GM23338 (cell line): Measurements from ENCODE around the gene TMEM213. TPM values are rescaled to one million over a fixed set of nuclear protein-coding genes. Genes with fewer than 3 reads are reported as not detected.

ENCODE experiments used
- ATAC-seq: fragments of 200-7000 bp; cut with Tn5 transposase; 3 replicates; pipeline ENCODE4 v1.9.1; 2020
- DNase-seq: peaks from one replicate; pipeline ENCODE4 v3.0.0-alpha.2; 2015; ENCODE audit warnings: low spot score
- H2AFZ ChIP-seq: fragments of 200-600 bp; sonication (generic); 2 replicates; pipeline ENCODE4 v1.8.0; 2016; ENCODE audit warnings: antibody characterized with exemption, mild to moderate bottlenecking, moderate library complexity
- H3F3A ChIP-seq: fragments of 200-600 bp; sonication (generic); replicated peaks from 2 replicates; pipeline ENCODE4 v1.8.0; 2017; ENCODE audit warnings: antibody characterized with exemption, mixed run types, low read depth
- H3K27ac ChIP-seq: fragments of 200-600 bp; sonication (generic); 2 replicates; pipeline ENCODE4 v1.6.1; 2016; ENCODE audit warnings: low read depth
- H3K27me3 ChIP-seq: fragments of 200-600 bp; sonication (generic); 2 replicates; pipeline ENCODE4 v1.8.0; 2016; ENCODE audit warnings: mild to moderate bottlenecking, mixed run types, moderate library complexity; ENCODE audit not compliant: insufficient read depth
- H3K36me3 ChIP-seq: fragments of 200-600 bp; sonication (generic); 2 replicates; pipeline ENCODE4 v1.8.0; 2016; ENCODE audit warnings: mild to moderate bottlenecking; ENCODE audit not compliant: insufficient read depth
- H3K4me1 ChIP-seq: fragments of 200-600 bp; sonication (generic); 2 replicates; pipeline ENCODE4 v1.8.0; 2016; ENCODE audit warnings: mild to moderate bottlenecking, moderate library complexity; ENCODE audit not compliant: insufficient read depth
- H3K4me2 ChIP-seq: fragments of 200-600 bp; sonication (generic); 2 replicates; pipeline ENCODE4 v1.7.1; 2017; ENCODE audit warnings: mixed run types
- H3K4me3 ChIP-seq: fragments of 200-600 bp; sonication (generic); 2 replicates; pipeline ENCODE4 v1.6.1; 2016; ENCODE audit warnings: mixed run types
- H3K79me2 ChIP-seq: fragments of 200-600 bp; sonication (generic); replicated peaks from 2 replicates; pipeline ENCODE4 v1.8.0; 2017; ENCODE audit warnings: mild to moderate bottlenecking; ENCODE audit not compliant: insufficient read depth
- H3K9me2 ChIP-seq: fragments of 200-600 bp; sonication (generic); 2 replicates; pipeline ENCODE4 v1.8.0; 2017; ENCODE audit not compliant: insufficient read depth
- H4K20me1 ChIP-seq: fragments of 200-600 bp; sonication (generic); replicated peaks from 2 replicates; pipeline ENCODE4 v1.8.0; 2017; ENCODE audit warnings: mild to moderate bottlenecking; ENCODE audit not compliant: insufficient read depth
- H3K27ac Mint-ChIP-seq: 2 replicates; pipeline ENCODE4 v1.8.0; 2020; ENCODE audit warnings: inconsistent platforms, mild to moderate bottlenecking, moderate library complexity, mixed read lengths
- H3K27me3 Mint-ChIP-seq: 3 replicates; pipeline ENCODE4 v1.8.0; 2022; ENCODE audit warnings: low read depth, mild to moderate bottlenecking, moderate library complexity, mixed read lengths, inconsistent platforms; ENCODE audit not compliant: insufficient read depth, poor library complexity
- H3K36me3 Mint-ChIP-seq: 3 replicates; pipeline ENCODE4 v1.8.0; 2021; ENCODE audit warnings: low read depth, mild to moderate bottlenecking, inconsistent platforms, moderate library complexity, mixed read lengths
- H3K4me1 Mint-ChIP-seq: 3 replicates; pipeline ENCODE4 v1.8.0; 2020; ENCODE audit warnings: mild to moderate bottlenecking, inconsistent platforms, mixed read lengths
- H3K4me3 Mint-ChIP-seq: 3 replicates; pipeline ENCODE4 v1.8.0; 2021; ENCODE audit warnings: moderate library complexity, mild to moderate bottlenecking, inconsistent platforms, mixed read lengths
- H3K9me3 Mint-ChIP-seq: 3 replicates; pipeline ENCODE4 v1.8.0; 2020; ENCODE audit warnings: moderate library complexity, mild to moderate bottlenecking, inconsistent platforms, mixed read lengths
- ZNF114 ChIP-seq: fragments of 250-450 bp; sonication (Bioruptor Pico); IDR thresholded peaks from 2 replicates; pipeline ENCODE4 v1.5.0; 2020; ENCODE audit warnings: mild to moderate bottlenecking, moderate library complexity
- polyA plus RNA-seq: library from polyadenylated mRNA; unstranded; fragments of >200 nt; fragmentation: Nextera tagmentation; extraction: Ambion mirVana; gene quantifications from 2 replicates; pipeline ENCODE4 v1.2.1, GENCODE V29; 2016
- total RNA-seq: library from RNA; depleted of rRNA; stranded (reverse); fragments of >200 nt; shearing (Covaris generic); gene quantifications from 2 replicates; pipeline ENCODE4 v1.2.3, GENCODE V29; 2014
- TF ChIP-seq, protein P1 (sequence below): IDR thresholded peaks from one replicate; pipeline ENCODE4 v1.6.1; 2018; ENCODE audit warnings: antibody characterized with exemption; ENCODE audit not compliant: unreplicated experiment
- TF ChIP-seq, protein P2 (sequence below): fragments of 250-450 bp; sonication (Bioruptor Pico); IDR thresholded peaks from 2 replicates; pipeline ENCODE4 v1.5.0; 2020; ENCODE audit warnings: mild to moderate bottlenecking, moderate library complexity
- TF ChIP-seq, protein P3 (sequence below), 2 experiments: fragments of 200-600 bp in 1 of 2; sonication (generic) in 1 of 2; conservative IDR thresholded peaks; 2 replicates each; pipeline versions ENCODE4 v1.5.1 to v1.6.1; 2016 to 2017; ENCODE audit warnings: antibody characterized with exemption in 2 of 2, low read depth in 2 of 2, mild to moderate bottlenecking in 2 of 2, moderate library complexity in 1 of 2

Gene TMEM213
- total and polyA plus RNA-seq, 2 experiments from 2014 or later: 0.89 TPM; not detected in 1

- H3K36me3 Mint-ChIP-seq: peaks cover 35% of the 10 kb centered on the region
- peaks cover 2% of the 10 kb centered on the region for H3K27me3 Mint-ChIP-seq
- Histone ChIP-seq H3F3A (no peaks in the 10 kb centered on the region), H4K20me1 (no peaks in the 10 kb centered on the region; the same call in 1 of the 2 replicates), H3K4me2 (no peak overlapping the region), H3K79me2 (no peaks in the 10 kb centered on the region), H3K27ac (no peak overlapping the region), H2AFZ (no peak overlapping the region), H3K4me3 (no peak overlapping the region), H3K9me2 (no peaks in the 10 kb centered on the region), H3K36me3 (no peaks in the 10 kb centered on the region), H3K4me1 (no peaks in the 10 kb centered on the region), H3K27me3 (no peaks in the 10 kb centered on the region)
- H3K4me1 Mint-ChIP-seq: peaks cover 3% of the 10 kb centered on the region; the same call in 2 of the 3 replicates
- no peak overlapping the region for H3K27ac Mint-ChIP-seq
- no peak overlapping the region for H3K4me3 Mint-ChIP-seq
- DNase-seq (no peak), ATAC-seq (no peak)
- H3K9me3 Mint-ChIP-seq: no peaks in the 10 kb centered on the region
- TF ChIP-seq ZNF114 (CRISPR knock-in tag): no peak
- TF ChIP-seq, protein P1, sequence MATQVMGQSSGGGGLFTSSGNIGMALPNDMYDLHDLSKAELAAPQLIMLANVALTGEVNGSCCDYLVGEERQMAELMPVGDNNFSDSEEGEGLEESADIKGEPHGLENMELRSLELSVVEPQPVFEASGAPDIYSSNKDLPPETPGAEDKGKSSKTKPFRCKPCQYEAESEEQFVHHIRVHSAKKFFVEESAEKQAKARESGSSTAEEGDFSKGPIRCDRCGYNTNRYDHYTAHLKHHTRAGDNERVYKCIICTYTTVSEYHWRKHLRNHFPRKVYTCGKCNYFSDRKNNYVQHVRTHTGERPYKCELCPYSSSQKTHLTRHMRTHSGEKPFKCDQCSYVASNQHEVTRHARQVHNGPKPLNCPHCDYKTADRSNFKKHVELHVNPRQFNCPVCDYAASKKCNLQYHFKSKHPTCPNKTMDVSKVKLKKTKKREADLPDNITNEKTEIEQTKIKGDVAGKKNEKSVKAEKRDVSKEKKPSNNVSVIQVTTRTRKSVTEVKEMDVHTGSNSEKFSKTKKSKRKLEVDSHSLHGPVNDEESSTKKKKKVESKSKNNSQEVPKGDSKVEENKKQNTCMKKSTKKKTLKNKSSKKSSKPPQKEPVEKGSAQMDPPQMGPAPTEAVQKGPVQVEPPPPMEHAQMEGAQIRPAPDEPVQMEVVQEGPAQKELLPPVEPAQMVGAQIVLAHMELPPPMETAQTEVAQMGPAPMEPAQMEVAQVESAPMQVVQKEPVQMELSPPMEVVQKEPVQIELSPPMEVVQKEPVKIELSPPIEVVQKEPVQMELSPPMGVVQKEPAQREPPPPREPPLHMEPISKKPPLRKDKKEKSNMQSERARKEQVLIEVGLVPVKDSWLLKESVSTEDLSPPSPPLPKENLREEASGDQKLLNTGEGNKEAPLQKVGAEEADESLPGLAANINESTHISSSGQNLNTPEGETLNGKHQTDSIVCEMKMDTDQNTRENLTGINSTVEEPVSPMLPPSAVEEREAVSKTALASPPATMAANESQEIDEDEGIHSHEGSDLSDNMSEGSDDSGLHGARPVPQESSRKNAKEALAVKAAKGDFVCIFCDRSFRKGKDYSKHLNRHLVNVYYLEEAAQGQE: no peak
- TF ChIP-seq, protein P2, sequence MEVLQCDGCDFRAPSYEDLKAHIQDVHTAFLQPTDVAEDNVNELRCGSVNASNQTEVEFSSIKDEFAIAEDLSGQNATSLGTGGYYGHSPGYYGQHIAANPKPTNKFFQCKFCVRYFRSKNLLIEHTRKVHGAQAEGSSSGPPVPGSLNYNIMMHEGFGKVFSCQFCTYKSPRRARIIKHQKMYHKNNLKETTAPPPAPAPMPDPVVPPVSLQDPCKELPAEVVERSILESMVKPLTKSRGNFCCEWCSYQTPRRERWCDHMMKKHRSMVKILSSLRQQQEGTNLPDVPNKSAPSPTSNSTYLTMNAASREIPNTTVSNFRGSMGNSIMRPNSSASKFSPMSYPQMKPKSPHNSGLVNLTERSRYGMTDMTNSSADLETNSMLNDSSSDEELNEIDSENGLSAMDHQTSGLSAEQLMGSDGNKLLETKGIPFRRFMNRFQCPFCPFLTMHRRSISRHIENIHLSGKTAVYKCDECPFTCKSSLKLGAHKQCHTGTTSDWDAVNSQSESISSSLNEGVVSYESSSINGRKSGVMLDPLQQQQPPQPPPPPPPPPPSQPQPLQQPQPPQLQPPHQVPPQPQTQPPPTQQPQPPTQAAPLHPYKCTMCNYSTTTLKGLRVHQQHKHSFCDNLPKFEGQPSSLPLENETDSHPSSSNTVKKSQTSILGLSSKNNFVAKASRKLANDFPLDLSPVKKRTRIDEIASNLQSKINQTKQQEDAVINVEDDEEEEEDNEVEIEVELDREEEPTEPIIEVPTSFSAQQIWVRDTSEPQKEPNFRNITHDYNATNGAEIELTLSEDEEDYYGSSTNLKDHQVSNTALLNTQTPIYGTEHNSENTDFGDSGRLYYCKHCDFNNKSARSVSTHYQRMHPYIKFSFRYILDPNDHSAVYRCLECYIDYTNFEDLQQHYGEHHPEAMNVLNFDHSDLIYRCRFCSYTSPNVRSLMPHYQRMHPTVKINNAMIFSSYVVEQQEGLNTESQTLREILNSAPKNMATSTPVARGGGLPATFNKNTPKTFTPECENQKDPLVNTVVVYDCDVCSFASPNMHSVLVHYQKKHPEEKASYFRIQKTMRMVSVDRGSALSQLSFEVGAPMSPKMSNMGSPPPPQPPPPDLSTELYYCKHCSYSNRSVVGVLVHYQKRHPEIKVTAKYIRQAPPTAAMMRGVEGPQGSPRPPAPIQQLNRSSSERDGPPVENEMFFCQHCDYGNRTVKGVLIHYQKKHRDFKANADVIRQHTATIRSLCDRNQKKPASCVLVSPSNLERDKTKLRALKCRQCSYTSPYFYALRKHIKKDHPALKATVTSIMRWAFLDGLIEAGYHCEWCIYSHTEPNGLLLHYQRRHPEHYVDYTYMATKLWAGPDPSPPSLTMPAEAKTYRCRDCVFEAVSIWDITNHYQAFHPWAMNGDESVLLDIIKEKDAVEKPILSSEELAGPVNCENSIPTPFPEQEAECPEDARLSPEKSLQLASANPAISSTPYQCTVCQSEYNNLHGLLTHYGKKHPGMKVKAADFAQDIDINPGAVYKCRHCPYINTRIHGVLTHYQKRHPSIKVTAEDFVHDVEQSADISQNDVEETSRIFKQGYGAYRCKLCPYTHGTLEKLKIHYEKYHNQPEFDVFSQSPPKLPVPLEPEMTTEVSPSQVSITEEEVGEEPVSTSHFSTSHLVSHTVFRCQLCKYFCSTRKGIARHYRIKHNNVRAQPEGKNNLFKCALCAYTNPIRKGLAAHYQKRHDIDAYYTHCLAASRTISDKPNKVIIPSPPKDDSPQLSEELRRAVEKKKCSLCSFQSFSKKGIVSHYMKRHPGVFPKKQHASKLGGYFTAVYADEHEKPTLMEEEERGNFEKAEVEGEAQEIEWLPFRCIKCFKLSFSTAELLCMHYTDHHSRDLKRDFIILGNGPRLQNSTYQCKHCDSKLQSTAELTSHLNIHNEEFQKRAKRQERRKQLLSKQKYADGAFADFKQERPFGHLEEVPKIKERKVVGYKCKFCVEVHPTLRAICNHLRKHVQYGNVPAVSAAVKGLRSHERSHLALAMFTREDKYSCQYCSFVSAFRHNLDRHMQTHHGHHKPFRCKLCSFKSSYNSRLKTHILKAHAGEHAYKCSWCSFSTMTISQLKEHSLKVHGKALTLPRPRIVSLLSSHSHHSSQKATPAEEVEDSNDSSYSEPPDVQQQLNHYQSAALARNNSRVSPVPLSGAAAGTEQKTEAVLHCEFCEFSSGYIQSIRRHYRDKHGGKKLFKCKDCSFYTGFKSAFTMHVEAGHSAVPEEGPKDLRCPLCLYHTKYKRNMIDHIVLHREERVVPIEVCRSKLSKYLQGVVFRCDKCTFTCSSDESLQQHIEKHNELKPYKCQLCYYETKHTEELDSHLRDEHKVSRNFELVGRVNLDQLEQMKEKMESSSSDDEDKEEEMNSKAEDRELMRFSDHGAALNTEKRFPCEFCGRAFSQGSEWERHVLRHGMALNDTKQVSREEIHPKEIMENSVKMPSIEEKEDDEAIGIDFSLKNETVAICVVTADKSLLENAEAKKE (CRISPR knock-in tag): no peak
- TF ChIP-seq, protein P3, sequence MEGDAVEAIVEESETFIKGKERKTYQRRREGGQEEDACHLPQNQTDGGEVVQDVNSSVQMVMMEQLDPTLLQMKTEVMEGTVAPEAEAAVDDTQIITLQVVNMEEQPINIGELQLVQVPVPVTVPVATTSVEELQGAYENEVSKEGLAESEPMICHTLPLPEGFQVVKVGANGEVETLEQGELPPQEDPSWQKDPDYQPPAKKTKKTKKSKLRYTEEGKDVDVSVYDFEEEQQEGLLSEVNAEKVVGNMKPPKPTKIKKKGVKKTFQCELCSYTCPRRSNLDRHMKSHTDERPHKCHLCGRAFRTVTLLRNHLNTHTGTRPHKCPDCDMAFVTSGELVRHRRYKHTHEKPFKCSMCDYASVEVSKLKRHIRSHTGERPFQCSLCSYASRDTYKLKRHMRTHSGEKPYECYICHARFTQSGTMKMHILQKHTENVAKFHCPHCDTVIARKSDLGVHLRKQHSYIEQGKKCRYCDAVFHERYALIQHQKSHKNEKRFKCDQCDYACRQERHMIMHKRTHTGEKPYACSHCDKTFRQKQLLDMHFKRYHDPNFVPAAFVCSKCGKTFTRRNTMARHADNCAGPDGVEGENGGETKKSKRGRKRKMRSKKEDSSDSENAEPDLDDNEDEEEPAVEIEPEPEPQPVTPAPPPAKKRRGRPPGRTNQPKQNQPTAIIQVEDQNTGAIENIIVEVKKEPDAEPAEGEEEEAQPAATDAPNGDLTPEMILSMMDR (conservative IDR thresholded peaks at IDR 0.05; ENCODE audit: low read depth in 2 of 2): no peak
Measured at GRCh38 chr7:138880881-138881578, 83.2 kb downstream of the TMEM213 start.
